ENCODE results near the gene PHKG2.
"Not testable (repeated sequence)": the region's sequence is repeated elsewhere in the genome, so short reads cannot be mapped to it uniquely, and the experiment has no call there.

Gene PHKG2, protein sequence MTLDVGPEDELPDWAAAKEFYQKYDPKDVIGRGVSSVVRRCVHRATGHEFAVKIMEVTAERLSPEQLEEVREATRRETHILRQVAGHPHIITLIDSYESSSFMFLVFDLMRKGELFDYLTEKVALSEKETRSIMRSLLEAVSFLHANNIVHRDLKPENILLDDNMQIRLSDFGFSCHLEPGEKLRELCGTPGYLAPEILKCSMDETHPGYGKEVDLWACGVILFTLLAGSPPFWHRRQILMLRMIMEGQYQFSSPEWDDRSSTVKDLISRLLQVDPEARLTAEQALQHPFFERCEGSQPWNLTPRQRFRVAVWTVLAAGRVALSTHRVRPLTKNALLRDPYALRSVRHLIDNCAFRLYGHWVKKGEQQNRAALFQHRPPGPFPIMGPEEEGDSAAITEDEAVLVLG

DNA sequence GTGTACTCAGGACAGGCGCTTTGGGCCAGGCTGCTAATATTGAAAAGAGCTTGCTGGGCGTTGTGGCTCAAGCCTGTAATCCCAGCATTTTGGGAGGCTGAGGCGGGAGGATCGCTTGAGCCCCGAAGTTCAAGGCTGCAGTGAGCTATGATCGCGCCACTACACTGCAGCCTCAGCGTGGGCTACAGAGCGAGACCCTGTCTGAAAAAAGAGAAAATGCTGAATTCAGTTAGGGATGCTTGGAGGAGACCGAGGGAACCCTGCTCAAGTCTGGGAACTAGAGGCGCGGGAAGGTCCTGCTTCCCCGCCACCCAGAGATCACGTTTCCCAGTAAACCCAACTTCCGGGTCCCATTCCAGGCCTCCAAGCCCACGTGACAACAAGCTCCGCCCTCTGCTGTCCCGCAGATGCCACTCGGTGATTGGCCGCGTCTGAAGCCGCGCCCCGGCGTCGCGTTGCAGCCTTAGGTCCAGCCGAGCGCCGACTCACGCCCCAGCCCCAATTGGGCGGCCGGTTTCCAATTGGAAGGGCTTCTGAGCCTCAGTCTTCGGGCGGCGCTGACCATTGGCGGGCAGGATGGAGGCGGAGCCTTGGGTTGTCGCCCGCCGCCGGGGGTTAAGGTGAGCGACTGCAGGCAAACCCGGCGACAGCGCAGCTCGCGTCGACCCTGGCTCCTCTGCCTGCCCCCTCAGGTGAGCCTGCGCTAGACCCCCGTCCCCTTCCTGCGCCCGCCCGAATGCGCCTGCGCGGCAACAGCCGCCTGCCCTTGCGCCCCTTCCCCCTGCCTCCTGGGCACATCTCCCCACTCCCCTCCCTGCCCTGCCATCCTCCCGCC, at the start of gene PHKG2:
Gene PHKG2, plus strand, starts transcription at position 627 of the 835 bp plus-strand sequence. CDS start 396 bp downstream, outside the sequence.
- peak; percentile 98 for DNase-seq (ENCODE audit: low read depth in 2 of 2)

DNA sequence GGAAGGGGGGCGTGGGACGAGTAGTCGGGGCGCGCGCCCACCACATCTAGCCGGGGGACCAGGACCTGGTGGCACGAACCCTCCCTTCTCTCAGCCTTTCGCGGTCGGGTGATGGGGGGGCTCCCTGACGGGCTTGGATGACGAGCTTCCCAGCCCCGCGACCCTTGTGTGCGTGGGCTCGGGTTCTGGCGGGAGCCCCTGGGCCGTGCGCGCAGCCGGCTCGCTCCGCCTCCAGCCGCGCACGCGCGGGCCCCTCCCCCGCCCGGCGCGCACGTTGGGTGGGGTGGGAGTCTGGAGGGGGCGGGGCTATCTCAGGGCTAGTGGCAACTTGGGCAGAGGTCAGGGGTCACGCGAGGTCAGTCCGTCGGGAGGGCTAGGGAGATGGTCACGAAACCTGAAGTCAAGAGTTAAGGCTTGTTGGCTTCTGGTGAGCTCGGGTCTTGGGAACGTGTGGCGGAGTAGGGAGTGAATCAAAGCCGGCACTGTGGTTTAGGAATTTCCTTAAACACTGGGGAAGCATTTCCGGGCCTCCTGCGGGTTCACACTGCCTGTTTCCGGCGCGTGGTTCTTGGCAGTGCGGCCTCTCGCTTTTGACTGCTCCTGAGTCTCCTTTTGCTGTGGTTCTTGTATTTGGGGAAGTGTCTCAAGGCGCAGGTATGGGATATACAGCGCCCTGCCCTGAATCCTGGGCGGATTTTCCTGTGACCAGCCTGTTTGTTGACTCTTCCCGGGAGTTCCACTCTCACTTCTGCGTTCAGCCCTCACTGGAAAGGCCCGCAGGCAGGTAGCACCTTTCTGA, 49.2 kb upstream of the PHKG2 start, which contains the start of gene SRCAP:
Gene SRCAP, plus strand, starts transcription at position 356 of the 799 bp plus-strand sequence. CDS start 1,654 bp downstream, outside the sequence.
- DNase-seq (ENCODE audit: low read depth in 2 of 2): peak; percentile 82 to 84

DNA sequence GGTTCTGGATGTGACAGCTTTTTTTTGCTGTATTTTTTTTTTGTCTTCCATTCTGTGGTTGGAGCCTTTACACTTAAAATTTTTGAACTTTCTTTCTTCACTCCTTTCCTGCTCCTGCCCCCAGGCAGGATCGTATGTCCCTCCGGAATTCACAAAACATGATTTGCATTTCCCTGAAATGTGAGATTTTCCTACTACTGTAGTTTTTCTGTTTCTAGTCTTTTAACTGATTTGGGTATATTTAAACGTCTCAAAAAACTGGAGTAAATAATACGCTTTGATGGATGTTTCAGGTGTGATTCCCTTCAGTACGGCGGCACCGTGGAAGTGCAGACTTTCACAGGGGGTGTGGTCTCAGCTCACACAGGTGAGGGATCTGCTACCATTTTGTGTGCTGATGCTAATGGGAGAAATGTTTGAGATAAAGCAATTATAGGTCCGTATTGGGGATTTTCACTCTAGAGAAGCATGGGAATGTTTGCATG, 48.6 kb upstream of the PHKG2 start:
- DNase-seq (ENCODE audit: low read depth in 2 of 2): no peak

DNA sequence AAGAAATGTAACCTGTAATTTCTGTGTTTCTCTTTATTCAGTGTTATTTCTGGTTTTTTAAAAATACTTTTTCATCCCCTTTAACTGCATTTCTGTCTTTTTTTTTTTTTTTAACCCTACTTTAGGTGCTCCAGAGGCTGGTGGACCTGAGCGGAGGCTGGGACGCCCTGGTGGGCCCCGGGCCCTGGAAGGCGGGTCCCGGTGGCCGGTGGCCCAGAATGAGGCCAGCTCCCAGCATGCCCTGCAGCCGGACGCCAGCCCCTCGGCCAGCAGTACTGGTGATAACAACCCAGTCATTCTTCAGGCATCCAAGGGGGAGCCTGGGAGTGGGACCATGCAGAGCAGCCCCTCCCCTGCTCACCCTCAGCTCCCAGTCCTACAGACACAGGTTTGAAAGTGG, 47.7 kb upstream of the PHKG2 start:
- no peak for DNase-seq (ENCODE audit: low read depth in 2 of 2)

DNA sequence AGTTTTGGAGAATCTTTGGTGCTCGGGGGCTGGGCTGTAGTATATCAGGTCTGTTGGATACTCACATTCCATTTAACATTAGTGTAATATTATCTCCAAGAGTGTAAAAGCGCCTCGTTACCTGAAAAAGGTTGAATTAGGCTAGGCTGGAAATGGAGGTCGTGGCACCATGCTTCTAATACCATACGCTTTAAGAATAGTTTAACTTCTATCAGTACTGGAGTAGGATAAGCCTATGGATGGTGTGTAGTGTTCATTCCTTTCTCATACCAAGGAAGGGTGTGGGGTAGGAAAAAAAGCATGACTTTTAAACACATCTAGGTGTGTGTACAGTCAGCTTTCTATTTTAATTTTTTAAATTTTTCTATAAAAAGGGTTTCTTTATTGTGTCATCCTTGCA, 47.3 kb upstream of the PHKG2 start:
- no peak for DNase-seq (ENCODE audit: low read depth in 2 of 2)

DNA sequence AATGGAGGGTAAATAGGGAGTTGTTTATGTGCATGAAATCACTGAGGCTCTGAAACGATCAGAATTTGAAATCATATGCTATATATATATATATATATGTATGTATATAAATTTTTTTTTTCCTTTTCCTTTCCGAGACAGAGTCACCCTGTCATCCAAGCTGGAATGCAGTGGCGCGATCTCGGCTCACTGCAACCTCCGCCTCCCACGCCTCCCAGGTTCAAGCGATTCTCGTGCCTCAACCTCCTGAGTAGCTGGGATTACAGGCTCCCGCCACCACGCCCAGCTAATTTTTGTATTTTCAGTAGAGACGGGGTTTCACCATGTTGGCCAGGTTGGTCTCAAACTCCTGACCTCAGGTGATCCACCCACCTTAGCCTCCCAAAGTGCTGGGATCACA, 45.2 kb upstream of the PHKG2 start:
- not testable (repeated sequence) for DNase-seq (ENCODE audit: low read depth in 2 of 2)

DNA sequence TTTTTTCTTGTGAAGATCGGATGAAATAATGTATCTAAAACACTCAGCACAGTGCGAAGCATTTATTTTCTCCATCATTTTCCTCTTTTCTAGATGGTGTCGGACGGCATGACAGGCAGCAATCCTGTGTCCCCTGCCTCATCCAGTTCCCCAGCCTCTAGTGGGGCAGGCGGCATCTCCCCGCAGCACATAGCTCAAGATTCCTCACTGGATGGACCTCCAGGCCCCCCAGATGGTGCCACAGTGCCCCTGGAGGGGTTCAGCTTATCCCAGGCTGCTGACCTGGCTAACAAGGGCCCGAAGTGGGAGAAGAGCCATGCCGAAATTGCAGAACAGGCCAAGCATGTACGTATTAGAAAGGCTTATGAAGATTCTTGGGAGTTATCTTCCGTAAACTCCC, 44.3 kb upstream of the PHKG2 start:
- DNase-seq (ENCODE audit: low read depth in 2 of 2): no peak

DNA sequence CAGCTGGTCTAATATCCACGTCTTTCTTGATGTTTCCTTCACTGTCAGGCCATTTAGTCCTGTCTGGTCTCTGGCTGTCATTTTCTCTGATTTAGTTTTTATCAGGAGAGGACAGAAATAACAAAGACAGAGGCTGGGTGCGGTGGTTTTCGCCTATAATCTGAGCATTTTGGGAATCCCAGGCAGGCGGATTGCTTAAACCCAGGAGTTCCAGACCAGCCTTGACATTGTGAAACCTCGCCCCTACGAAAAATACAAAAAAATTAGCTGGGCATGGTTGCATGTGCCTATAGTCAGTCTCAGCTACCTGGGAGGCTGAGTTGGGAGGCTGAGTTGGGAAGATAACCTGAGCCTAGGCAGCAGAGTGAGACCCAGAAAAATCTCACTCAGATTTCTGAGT, 42.2 kb upstream of the PHKG2 start:
- no peak for DNase-seq (ENCODE audit: low read depth in 2 of 2)

DNA sequence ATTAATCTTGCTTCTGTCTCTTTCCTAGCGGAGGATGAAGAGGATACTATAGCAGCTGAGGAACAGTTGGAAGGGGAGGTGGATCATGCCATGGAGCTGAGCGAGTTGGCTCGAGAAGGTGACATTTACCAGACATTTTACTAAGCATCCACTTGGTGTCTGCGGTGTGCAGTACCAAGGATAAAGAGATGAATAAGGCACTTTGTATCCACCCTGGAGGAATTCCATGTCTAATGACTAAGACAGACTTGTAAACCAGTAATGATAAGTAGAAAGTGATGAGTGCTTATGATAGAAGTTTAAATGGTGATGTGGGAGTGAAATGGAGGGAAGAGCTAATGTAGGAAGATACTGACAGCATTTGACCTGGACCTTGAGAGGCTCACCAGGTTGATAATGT, 37.3 kb upstream of the PHKG2 start:
- DNase-seq (ENCODE audit: low read depth in 2 of 2): no peak

DNA sequence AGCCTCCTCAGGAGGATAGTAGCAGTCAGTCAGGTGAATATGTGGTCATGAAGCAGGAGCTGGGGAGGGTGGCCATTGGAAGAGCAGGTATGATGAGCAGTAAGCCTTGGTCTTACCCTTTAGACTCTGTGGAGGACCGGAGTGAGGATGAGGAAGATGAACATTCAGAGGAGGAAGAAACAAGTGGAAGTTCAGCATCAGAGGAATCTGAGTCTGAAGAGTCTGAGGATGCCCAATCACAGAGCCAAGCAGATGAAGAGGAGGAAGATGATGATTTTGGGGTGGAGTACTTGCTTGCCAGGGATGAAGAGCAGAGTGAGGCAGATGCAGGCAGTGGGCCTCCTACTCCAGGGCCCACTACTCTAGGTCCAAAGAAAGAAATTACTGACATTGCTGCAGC, 36.5 kb upstream of the PHKG2 start:
- DNase-seq (ENCODE audit: low read depth in 2 of 2): no peak

DNA sequence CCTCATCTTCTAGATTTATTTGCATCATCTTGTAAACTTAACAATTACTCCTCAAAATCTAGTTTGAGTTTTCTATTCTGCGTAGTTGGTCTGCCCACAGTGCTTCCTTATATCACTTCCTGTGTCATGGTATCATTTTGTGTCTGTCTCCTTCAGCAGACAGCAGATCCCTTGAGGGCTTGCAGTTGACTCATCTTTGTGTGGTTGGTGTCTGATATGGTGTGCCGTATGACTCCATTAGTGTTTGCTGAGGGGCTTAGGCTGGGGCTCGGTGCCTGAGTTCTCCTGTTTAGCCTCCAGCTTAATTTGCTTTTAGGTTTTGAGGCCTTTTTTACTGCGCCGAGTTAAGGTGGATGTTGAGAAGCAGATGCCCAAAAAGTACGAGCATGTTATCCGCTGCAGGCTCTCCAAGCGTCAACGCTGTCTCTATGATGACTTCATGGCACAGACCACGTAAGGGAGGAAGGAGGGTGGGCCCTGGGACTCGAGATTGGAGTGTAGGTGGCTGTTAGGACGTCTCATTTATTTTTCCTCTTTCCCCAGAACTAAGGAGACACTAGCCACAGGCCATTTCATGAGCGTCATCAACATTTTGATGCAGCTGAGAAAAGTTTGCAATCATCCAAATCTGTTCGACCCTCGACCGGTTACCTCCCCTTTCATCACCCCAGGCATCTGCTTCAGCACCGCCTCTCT, 32.3 kb upstream of the PHKG2 start:
- peak; percentile 29 to 43 for DNase-seq (ENCODE audit: low read depth in 2 of 2)

DNA sequence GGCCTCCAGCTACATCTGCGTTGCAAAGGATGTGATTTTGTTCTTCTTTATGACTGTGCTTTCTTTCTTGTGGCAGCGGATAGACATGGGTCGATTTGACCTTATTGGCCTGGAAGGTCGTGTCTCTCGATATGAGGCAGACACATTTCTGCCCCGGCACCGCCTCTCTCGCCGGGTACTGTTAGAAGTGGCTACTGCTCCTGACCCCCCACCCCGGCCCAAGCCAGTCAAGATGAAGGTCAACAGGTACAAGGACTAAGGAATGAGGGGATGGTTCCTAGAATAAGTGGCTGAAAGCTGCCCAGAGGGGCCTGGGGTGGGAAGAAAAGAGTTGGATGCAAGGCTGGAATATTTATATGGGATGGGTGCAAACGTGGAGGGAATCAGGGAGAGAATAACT, 28.1 kb upstream of the PHKG2 start:
- no peak for DNase-seq (ENCODE audit: low read depth in 2 of 2)

DNA sequence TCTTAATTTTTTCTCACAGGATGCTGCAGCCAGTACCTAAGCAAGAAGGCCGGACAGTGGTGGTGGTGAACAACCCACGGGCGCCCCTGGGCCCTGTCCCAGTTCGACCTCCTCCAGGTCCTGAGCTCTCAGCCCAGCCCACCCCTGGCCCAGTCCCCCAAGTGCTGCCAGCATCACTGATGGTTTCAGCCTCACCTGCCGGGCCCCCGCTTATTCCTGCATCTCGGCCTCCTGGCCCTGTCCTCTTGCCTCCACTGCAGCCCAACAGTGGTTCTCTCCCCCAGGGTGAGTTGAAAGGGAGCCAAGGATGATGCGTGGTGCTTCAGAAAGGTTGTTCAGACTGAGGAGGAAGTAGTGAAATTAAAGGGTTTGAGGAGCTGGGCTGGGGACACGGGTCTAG, 27.5 kb upstream of the PHKG2 start:
- DNase-seq (ENCODE audit: low read depth in 2 of 2): no peak

DNA sequence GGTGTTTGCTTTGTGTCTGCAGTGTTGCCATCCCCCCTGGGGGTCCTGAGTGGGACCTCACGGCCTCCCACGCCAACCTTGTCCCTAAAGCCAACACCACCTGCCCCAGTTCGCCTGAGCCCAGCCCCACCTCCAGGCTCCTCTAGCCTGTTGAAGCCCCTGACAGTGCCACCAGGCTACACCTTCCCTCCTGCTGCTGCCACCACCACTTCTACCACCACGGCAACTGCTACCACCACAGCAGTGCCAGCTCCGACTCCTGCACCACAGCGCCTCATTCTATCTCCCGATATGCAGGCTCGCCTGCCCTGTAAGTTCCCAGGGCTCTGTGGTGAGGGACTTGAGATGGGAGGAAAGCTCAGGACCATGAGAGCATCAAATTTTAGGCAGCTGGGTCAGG, 27.1 kb upstream of the PHKG2 start:
- no peak for DNase-seq (ENCODE audit: low read depth in 2 of 2)

DNA sequence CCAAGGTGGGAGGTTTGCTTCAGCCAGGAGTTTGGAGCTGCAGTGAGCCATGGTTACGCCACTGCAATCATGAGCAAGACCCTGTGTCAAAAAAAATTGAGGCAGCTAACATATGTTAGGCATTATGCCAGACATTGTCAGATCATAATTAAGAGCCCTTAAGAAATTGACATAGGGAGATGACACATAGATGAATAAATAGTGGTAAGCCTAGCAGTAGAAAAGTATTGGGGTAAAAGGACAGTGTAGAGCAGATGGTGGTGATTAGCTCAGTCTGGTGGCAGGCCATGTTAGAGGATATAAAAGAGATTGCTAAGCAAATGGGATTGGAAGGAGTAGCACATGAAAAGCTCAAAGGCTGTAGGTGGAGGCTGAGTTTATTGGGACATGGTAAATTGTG, 26.6 kb upstream of the PHKG2 start:
- DNase-seq (ENCODE audit: low read depth in 2 of 2): no peak

DNA sequence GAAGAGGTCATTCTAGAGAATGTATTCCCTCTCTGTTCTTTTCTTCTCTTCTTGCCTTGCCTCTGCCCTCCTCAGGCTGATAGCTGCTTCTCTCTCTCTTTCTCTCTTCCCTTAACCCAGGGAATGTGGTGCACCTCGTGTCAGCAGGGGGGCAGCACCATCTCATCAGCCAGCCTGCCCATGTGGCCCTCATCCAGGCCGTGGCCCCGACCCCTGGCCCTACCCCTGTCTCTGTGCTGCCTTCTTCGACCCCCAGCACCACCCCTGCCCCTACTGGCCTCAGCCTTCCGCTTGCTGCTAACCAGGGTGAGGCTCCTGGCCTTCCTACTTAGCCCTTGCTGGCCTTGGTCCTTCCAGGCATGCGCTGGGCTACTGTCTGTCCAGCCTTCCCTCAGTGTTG, 25.8 kb upstream of the PHKG2 start:
- no peak for DNase-seq (ENCODE audit: low read depth in 2 of 2)

DNA sequence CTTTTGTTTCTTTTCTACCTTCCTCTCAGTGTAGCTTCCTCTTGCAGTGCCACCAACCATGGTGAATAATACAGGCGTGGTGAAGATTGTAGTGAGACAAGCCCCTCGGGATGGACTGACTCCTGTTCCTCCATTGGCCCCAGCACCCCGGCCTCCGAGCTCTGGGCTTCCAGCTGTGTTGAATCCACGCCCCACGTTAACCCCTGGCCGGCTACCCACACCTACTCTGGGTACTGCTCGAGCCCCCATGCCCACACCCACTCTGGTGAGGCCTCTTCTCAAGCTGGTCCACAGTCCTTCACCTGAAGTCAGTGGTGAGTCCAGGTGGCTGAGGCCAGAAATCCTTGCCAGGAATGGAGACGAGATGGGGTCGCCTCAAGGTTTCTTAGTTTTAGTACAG, 25.3 kb upstream of the PHKG2 start:
- DNase-seq (ENCODE audit: low read depth in 2 of 2): no peak

DNA sequence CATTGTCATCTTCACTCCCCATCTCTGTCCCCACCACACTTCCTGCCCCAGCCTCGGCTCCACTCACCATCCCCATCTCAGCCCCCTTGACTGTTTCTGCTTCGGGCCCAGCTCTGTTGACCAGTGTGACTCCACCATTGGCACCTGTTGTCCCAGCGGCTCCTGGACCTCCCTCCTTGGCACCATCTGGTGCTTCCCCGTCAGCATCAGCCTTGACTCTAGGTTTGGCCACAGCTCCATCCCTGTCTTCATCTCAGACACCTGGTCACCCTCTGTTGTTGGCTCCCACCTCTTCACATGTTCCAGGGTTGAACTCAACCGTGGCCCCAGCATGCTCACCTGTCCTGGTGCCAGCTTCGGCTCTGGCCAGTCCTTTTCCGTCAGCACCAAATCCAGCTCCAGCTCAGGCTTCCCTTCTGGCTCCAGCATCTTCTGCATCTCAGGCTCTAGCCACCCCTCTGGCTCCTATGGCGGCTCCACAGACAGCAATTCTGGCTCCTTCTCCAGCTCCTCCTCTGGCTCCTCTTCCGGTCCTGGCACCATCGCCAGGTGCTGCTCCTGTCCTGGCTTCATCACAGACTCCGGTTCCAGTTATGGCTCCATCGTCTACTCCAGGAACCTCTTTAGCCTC, 24.4 kb upstream of the PHKG2 start:
- DNase-seq (ENCODE audit: low read depth in 2 of 2): no peak

DNA sequence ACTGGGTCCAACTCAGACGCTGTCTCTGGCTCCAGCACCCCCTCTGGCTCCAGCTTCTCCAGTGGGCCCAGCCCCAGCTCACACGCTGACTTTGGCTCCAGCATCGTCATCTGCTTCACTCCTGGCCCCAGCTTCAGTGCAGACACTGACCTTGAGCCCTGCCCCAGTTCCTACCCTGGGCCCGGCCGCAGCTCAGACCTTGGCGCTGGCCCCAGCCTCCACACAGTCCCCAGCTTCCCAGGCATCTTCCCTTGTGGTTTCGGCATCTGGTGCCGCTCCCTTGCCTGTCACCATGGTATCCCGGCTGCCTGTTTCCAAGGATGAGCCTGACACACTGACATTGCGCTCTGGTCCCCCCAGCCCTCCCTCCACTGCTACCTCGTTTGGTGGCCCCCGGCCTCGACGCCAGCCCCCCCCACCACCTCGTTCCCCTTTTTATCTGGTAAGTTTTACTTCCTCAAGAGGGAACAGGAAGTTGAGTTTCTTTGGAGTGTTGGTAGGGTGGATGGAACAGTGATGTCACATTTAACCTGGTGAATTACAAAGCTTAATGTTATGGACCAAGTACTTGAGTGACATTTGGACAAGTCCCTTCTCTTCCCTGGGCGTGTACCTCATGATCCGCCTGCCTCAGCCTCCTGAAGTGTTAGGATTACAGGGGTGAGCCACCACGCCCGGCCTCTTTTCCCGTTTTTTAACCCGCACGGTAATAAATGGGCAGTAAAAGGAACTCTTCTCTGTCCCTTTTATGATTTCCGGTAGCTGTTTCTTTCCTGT, 23.4 kb upstream of the PHKG2 start:
- no peak for DNase-seq (ENCODE audit: low read depth in 2 of 2)

DNA sequence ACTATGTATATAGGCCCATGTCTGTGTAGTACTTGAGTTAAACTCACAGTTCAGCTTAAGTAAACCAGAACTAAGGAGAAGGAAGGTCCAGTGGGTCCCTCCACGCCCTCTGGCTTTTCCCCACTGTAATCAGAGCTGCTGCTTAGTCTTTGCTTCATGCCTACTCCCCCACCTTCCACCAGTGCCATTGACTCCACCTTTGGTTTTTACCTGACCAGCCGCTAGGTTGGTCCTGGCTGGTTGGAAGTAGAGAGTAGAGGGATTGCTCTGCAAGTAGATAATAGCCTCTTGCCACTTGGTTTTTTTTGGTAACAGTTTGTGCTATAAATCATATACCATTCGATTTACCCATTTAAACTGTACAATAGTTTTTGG, 22.8 kb upstream of the PHKG2 start:
- DNase-seq (ENCODE audit: low read depth in 2 of 2): no peak

All from stimulated activated CD8-positive, alpha-beta memory T cell treated with anti-CD3 and anti-CD28 coated beads, Interleukin-15, amount 100 ng/mL, for 48 hours (primary cell).